SKM-1 (cell line): ENCODE results near the gene HLA-DOB.
A peak's percentile ranks its signal among the peaks of the same experiment; 100 is the strongest.
"Not testable (repeated sequence)": the region's sequence is repeated elsewhere in the genome, so short reads cannot be mapped to it uniquely, and the experiment has no call there.

ENCODE experiments used
- DNase-seq: peaks from one replicate; lab custom pipeline; 2025; ENCODE audit not compliant: unreplicated experiment; lab: John Stamatoyannopoulos, UW

HLA-DOB gene

GRCh38 chr6:32815115-32815514, 1.7 kb downstream of the HLA-DOB start:
- DNase-seq = no peak

- no peak for DNase-seq
These were observed 2.7 kb downstream of the HLA-DOB start for GRCh38 chr6:32814145-32814544.

DNA sequence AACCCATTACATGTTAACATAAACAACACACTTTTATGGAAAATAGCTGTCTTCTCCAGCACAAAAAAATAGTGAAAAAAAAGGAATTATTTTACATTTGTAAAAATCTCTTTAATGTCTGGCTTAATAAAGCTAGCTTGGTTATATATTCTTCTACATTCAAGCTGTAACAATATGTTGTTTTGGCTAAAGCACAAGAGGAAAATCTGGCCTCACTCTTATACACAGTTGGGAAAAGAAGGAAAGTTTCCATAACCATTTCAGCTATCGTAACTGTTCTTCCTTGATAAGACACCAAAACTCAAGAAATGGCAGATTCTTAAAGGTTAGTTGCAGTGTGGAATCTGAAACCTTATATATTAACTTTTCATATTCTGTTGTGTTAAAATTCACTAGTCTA, 7.6 kb downstream of the HLA-DOB start:
- no peak for DNase-seq

GRCh38 chr6:32807020-32807580, 9.7 kb downstream of the HLA-DOB start:
- no peak for DNase-seq

DNA sequence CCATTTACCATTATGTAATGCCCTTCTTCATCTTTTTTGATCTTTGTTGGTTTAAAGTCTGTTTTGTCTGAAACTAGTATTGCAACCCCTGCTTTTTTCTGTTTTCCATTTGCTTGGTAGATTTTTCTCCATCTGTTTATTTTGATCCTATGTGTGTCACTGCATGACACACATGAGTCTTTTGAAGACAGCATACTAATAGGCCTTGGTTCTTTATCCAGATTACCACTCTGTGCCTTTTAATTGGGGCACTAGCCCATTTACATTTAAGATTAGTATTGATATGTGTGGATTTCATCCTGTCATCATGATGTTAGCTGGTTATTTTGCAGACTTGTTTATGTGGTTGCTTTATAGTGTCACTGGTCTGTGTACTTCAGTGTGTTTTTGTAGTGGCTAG, 11.4 kb downstream of the HLA-DOB start:
- not testable (repeated sequence) for DNase-seq

GRCh38 chr6:32803416-32803815, 13.4 kb downstream of the HLA-DOB start:
- no peak for DNase-seq

- DNase-seq = no peak
These were observed 17.1 kb downstream of the HLA-DOB start for GRCh38 chr6:32799740-32800139.

GRCh38 chr6:32799168-32799567, 17.6 kb downstream of the HLA-DOB start:
- no peak for DNase-seq

DNA sequence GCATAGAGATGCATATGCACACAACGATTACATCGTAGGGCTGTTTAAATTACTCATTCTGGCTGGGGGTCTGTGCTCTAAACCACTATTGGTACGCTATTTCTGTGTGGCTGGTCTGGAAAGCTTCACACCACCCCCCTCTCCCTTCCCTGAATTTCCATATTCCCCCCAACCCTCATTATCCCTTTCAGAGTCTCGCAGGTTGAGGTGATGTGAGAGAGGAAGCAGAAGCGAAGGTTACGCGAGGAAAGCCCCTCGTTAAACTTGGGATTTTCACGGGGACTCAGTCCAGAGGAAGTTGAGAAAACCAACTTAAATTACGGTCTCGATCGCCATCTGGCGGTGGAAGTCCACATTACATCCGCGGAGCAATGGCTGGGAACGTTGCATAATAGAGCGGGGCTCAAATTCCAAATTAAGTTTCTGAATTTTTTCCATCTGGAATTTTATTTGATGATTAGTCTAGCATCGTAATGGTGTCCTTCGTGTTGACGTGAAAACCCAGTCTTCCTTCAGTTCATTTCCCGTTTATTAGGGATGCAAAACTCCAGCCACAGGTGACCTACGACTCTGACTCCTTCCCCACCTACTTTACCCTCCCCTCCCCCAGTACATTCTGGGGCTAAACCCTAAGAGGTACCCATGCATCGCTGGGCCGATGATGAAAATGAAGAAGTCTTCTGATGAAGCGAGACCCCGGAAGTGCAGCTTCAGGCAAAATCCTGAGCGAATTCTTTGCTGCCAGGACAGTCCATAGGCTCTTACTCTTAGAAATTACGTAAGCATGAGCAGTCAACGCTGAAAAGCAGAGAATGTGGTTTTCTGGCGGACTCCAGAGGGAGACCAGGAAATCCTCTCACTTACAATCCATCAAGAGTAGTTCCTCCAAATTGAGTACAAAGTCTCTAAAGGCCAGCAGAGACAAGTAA, 19.7 kb downstream of the HLA-DOB start:
- DNase-seq = peak; percentile 55

DNA sequence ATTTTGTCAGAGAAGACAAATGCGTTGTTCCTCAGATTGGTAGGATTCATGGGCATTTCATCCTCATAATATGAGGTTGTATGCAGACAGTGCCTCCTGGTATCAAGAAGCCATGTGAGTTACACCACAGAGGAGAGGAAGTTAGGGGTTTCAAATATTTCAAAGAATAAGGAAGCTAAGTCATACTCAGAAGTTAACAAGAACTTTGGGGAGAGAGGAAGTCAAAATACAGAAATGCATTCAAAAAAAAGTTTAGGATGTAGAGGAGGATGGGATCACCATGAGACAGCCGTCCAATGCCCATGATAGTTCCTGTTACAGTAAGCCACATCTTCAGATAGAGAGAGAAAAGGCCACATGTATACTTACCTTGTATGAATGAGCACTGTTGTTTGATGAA, 22.3 kb downstream of the HLA-DOB start:
- peak; percentile 91 for DNase-seq

- DNase-seq = no peak
These were observed 23.8 kb downstream of the HLA-DOB start for GRCh38 chr6:32792901-32793435.

DNA sequence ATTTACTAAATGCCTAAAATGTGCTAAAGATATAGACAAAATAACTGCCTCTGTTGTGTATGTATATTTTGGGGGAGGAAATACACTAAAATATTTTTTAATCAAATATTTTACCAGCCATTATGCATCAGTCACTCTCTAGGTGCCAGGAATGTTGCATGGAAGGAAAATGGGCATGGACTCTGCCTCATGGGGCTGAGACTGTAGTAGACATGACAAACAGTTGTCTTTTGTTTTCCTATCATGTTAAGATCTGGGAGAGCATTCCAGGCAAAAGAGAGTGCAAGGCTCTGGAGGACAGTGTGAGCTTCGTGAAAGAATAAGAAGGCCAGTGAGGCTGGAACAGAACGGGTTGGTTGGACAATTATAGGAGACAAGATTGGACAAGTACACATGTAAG, 26.5 kb downstream of the HLA-DOB start:
- DNase-seq = no peak

DNA sequence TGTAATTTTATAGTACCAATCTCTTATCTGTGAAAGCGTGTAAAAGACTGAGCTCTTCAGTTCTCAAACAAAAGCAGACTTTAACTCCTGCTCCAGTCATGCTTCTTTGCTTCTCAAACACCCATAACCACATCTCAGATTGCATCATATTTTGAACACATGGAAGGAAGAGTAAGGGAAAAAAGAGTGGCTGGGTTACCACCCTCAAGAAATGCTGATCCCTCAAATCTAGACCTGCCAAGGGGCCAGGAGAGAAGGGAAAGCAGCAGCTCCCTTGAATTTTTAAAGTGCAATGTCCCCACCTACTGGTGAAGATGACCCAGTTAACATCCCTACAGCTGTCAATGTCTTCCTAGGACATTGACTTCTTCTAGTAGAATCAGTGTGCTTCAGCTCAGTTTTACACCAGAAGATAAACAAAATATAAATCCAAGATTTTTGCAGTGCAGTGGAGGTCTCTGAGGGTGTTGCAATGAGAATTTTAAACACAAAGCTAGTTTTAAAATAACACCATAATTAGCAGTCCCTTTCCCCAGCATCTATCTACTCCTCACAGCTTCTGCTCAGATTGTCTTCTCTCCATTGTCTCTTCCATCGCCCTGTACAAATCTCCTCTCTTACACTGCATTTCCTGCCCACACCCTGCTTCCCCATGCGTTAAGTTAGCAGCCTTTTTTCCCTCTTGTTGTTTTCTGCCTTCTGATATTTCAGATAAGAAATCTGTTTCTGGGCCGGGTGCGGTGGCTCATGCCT, 30.8 kb downstream of the HLA-DOB start:
- DNase-seq = peak; percentile 61

DNA sequence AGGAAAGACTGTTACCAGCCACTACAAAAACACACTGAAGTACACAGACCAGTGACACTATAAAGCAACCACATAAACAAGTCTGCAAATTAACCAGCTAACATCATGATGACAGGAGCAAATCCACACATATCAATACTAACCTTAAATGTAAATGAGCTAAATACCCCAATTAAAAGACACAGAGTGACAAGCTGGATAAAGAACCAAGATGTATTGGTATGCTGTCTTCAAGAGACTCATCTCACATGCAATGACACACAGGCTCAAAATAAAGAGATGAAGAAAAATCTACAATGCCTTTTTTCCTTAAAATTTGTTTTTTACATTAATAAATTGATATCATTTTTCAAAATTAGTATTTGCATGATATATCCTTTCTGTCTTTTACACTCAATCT, 33.9 kb downstream of the HLA-DOB start:
- not testable (repeated sequence) for DNase-seq

DNA sequence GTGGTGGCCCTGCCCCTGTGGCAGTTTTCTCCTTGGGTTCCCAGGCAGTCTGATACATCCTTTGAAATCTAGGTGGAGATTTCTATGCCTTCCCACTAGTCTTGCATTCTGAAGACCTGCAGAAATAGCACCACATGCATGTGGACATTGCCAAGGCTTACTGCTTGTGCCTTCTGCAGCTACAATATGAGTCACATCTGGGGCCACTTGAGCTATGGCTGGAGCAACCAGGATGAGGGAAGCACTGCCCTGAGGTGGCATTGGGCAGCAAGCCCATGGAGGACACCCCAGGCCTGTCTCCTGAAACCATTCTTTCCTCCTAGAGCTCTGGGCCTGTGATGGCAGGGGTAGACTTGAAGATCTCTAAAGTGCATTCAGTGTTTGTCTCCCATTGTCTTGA, 37.8 kb downstream of the HLA-DOB start:
- no peak for DNase-seq

GRCh38 chr6:32775071-32775470, 41.7 kb downstream of the HLA-DOB start:
- no peak for DNase-seq

DNA sequence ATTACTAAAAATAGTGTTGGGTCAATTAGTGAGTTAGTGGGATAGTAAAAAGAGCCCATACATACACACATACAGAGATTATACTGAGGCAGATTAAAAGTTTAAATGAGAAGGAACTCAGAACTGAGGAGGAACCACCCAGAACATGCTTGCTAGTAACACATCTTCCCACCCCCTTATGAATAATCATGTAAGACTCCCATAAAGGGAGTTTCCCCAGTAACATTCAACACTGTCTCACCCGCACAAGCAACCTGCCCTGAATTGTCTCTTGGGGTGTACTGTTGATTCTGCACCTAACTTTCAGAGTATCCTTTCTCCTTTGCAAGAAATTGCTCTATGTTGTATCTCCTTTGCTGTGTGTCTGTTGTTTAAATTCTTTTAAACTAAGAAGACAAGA, 42.4 kb downstream of the HLA-DOB start:
- DNase-seq = no peak

DNA sequence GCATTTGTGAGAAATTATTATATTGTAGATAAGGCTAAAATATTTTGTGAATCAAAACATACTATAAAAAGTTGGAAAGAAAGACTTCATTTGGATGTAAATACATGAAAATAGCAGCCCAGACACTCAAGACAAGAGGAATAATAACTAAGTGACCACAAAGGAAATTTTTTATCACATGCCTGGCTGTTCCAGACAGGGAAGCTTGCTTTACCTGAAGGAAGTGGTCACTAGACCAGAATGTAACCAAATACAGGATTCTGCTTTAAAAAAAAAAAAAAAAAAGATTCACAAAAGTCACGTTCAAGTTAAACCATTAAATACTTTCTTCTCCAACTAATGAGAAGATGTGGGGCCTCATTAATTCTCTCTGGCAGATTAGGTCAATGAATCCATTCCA, 44.1 kb downstream of the HLA-DOB start:
- DNase-seq = no peak

GRCh38 chr6:32764048-32764447, 52.8 kb downstream of the HLA-DOB start:
- DNase-seq = no peak

- no peak for DNase-seq
These were observed 53.4 kb downstream of the HLA-DOB start, which contains the start of gene HLA-DQB2 for GRCh38 chr6:32763421-32763820. HLA-DQB2 (minus strand) TSS chr6:32763532; CDS start chr6:32763470, 62 bp downstream.
